ENCODE measurements around the gene PIAS1.

GRCh38 chr15:68017201-68017600, 36.9 kb upstream of the PIAS1 start:
- TF ChIP-seq CTCF (IDR thresholded peaks at IDR 0.05; ENCODE audit: insufficient read depth, low read length) (no peak), GABPA (IDR thresholded peaks at IDR 0.05; ENCODE audit: low read depth) (no peak), SPI1 (IDR thresholded peaks at IDR 0.05; ENCODE audit: borderline replicate concordance, low read depth) (no peak)
